OCI-LY3 (cell line): ENCODE measurements around the gene UNC13C.

Experiments used
- EZH2phosphoT487 ChIP-seq: fragments of 200-600 bp; shearing (Covaris generic); IDR thresholded peaks from 2 replicates; pipeline ENCODE4 v1.6.1; 2018; ENCODE audit warnings: antibody characterized with exemption, mixed run types, low read depth
- TF ChIP-seq, protein P1 (sequence below): fragments of 200-600, 300-600 bp; sonication (generic); IDR thresholded peaks from 2 replicates; pipeline ENCODE4 v1.5.1; 2014; ENCODE audit warnings: antibody characterized with exemption, low read length, low read depth

DNA sequence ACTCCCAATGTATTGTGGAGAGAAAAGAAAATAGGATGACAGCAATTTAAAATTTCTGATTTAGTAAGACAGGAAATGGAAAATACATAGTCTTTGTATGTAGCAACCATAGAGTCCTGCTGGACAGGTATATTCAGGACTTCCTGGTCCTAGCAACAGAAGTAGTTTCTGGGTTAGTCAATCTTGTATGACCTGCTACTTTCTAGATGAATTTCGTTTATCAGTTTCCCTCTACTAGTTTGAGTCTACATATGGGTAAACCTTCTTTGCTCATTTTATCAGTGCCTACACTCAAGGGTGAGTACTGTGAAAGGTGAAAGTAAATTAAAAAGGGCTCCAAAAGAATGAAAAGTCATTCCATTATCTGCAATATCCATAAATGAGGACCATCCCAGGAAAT is 309.8 kb downstream of the UNC13C start:
- TF ChIP-seq, protein P1, sequence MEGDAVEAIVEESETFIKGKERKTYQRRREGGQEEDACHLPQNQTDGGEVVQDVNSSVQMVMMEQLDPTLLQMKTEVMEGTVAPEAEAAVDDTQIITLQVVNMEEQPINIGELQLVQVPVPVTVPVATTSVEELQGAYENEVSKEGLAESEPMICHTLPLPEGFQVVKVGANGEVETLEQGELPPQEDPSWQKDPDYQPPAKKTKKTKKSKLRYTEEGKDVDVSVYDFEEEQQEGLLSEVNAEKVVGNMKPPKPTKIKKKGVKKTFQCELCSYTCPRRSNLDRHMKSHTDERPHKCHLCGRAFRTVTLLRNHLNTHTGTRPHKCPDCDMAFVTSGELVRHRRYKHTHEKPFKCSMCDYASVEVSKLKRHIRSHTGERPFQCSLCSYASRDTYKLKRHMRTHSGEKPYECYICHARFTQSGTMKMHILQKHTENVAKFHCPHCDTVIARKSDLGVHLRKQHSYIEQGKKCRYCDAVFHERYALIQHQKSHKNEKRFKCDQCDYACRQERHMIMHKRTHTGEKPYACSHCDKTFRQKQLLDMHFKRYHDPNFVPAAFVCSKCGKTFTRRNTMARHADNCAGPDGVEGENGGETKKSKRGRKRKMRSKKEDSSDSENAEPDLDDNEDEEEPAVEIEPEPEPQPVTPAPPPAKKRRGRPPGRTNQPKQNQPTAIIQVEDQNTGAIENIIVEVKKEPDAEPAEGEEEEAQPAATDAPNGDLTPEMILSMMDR, result no peak
- TF ChIP-seq EZH2phosphoT487, result no peak
